SHP77 treated with DMSO at 0.1 percent for 48 hours (cell line): Measurements from ENCODE around the gene AOPEP.
"Not testable (repeated sequence)": the region's sequence is repeated elsewhere in the genome, so short reads cannot be mapped to it uniquely, and the experiment has no call there.

ENCODE experiments used
- DNase-seq: peaks from one replicate; lab custom pipeline; 2025; lab: John Stamatoyannopoulos, UW

AOPEP gene

DNA sequence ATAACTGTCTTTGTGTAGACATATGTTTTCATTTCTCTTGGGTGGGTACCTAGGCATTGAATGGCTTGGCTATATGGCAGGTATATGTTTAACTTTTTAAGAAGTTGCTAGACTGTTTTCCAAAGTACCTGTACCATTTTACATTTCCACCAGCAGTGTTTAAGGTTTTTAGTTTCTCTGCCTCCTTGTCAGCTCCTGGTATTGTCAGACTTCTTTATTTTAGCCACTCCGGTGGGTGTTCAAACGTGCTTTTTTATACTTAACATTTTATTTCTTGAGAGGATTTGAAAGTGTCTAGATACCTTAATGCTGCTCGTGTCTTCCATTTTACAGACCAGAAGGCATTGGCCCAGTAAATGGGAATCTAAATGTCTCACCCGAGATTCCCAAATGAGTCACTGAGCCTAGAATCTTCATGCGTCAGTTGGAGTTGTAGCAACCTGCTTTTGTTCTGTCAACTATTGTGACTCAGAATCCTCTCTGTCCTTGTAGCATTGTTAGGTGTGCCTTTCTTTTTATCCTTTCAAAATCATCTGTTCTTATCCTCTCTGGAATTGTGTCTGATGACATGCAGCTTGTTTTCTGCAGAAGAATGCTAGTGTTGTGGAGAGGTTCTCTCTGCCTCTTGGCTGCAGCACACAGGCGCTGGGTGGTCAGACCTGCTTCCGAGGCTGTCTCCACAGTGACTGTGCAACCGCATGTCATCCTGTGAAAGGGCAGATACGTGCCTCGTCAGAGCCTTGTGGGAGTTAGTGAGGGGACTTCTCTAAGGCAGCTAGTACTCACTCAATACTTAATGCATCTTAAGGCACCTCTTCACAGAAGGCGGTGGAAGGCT lies 291.8 kb downstream of the AOPEP start:
- no peak for DNase-seq

DNA sequence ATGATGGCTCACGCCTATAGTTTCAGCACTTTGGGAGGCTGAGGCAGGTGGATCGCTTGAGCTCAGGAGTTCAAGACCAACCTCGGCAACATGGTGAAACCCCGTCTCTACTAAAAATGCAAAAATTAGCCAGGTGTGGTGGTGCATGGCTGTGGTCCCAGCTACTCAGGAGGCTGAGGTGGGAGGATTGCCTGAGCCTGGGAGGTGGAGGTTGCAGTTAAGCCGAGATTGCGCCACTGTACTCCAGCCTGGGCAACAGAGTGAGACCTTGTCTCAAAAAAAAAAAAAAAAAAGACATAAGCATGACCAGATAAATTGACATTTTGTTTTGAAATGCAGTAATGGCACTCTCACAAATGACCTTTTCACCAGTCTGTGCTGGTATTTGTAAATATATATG lies 294.1 kb downstream of the AOPEP start:
- DNase-seq = not testable (repeated sequence)

DNA sequence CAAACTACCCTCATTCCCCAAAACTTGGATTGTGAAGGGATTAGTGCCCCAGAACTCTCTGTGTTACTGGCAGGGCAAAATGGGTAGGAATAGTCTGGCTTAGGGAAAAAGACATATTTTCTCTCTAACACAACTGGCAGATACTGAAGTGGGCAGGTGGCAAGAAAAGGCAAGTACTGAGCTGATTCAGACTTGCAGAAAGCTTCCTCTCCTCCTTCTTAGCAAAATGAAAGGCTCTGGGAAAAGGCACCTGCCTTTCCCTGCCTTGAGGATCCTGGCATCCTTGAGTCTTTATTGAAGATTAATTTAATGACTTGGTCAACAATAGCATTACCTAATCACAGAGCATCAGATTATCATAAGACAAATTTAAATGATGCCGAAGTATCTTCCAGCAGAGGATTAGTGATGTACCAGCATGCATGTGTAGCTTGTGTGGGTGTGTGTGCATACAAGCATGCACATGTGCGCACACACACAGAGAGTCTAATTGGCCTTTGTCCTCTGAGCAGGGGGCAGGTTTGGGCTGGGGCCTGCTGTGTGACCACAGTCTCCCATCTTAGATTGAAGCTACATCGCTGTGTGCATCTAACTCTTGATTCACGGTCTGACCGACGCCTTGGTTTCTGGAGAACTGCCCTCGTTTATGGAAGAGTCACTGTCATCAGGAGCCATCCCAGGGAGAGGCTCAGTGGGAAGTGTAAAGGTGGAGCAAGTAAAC lies 294.8 kb downstream of the AOPEP start:
- no peak for DNase-seq

DNA sequence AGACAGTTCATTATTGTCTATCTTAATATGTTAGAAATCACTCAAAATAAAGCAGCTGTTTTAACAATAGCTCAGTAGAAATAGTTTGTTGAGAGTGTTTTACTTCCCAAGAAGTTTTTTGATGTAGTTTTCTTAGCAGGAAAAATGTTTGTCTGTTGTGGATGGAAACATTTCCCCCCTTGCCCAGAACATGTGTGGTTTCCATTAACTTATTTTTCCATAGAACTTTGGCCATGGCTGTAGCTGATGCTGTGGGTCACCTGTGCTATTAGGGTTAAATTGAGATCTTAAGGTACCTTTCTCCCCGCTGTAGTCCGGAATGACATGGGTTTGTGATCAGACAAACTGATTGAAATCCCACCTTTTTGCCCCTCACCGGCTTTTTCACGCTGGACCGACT lies 296.2 kb downstream of the AOPEP start:
- DNase-seq = no peak

DNA sequence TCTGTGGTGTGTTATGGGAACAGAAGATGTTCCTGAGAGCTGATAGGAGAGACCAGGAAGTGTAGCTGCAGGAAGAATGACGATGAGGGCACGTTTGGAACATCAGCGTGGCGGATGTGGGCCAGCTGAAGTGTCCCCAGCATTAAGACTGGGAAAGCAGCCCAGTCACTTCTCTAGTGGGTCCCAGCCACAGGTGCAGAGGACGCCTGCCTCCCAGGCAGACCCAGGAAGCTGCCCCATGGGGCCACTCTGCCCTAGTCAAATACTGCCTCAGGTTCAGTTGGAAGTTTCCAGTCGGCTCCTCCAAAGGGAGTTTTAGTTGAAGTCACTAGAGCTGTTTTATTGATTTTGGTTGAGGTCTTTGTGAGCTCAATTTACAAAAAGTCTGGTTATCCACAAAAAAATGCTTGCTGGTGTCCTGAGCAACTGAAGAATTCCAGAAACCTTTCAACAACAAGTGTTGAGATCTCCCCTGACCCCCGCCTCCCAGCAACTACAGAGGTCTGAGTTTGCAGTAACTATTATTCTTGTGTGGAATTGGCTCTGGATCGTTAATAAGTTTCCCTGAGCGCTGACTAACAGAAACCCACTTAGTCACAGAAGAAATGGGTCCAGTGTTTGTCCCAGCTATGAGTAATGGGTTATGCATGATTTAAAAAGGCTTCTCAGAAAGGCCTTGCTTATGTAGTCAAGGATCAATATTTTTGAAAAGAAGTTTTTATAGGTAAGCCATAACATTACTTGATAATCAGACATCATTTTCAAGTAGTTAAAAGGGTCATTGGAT lies 296.9 kb downstream of the AOPEP start:
- no peak for DNase-seq

DNA sequence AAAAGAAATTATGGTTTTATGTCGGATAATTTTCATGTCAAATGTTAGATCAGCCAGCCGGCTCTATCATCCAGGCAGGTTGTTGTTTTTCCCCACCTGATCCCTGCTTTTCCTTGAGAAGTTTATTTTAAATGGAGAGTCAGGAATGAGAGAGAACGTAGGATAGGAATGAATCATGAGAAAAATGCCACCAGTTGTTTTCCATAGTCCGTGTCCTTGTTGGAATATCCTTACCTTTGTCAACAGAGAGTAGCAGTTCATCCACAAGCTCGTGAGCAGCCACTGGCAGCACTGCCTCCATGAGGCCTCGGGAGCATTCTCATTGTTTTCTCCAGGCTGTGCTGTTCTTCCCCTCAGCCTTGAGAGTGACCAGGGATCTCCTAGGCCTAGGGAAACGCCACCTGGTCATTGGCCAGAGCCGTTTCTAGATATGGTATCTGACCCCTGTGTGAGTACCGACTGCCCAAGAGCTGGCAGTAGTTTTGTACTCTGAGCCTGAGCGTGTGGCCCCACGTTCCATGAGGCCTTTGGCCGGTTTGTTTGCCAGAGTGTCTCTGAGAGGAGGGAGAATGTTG lies 297.7 kb downstream of the AOPEP start:
- DNase-seq = no peak

DNA sequence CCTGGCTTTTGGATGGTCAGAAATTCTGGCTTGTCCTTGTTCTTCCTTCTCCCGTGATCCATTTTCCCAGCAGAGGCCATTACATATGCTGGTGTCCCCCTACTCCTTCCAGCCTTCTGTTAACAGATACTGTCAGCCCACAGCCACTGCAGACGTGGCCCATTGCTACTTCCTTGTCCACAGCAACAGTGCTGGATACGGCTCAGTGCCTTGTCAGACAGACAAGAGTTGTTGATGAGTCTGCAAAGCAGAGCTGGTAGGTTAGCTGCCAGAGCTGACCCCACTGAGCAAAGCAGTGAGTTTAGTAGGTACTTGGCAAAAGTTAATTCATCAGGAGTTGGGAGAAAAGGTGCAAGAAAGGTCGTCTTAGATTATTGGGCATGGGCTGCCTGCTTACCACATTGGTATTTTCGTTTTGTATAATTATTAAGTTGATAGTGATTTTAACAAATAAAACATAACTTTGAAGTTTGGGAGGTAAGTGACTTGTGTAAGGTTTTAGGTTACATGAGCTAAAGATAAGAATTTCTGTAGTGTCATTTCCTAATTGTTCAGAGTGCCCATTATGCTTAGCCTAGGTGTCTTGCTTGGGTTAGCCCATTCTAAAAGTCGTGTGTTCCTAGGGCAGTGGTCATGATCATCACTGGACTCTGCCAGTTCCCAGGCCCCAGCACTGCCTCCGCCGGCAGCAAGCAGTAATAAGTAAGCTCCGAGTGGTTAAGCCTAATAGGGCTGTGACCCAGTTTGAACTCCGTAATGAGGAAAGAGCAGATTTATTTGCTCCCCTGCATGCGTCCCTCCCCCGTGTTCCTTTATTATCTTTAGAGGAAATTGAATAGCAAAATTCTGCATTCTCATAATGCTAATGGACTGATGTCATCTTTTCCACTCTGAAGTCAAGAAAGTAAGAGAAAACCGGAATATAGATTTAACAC lies 299.0 kb downstream of the AOPEP start:
- no peak for DNase-seq

DNA sequence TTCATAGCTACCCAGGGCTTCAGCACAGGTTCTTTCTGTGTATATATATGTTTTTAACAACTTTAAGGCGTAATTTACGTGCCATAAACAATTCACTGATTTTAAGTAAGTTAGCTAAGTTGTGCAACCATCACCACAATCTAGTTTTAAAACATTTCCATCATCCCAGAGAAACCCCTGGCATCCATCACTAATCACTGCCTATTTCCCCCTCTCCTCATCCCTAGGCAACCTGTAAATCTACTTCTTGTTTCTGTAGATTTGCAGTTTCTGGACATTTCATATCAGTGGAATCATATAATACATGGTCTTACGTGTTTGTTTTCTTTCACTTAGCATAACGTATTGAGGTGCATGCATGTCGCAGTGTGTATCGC lies 299.6 kb downstream of the AOPEP start:
- no peak for DNase-seq

DNA sequence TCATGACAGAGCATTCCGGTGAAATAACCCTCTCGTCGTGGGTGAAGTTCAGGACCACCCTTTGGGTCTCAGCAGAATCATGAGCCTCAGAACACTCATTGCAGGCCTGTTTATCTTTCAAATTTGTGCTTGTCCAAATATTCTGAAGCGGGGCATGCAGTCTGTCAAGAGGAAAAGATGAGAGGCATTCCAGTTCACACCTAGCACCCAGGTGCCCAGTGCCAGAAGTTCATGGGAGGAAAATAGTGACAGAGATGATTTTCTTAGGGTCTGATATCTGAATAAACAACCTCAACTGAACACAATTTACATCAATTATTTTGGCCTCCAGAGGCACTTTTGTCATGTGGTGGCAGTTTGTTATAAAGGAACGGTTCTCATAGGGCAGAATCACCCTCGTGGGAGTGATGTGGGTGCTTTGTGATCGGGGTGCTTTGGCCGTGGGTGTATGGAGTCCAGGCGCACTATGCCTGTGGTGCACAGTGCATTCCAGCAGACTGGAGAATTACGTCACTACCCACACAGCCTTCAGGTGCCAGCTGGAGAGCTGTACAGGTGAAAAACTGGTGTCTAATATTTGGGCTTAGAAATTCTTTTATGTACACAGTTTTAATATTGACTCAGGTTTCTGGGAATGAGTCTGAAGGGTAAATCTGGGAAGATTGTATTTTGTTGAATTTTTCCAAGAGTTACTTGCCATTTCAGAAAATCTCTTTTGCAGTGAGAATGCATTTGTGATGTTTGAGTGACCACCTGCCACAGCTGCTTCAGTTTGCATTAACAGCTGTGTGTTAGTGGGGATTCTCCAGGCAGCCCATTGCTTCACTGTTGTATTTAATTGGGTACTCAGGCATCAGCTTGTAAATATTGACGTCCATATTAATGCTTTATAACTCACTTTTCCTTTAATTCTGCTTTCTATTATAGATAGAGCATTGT lies 301.7 kb downstream of the AOPEP start:
- DNase-seq = no peak

DNA sequence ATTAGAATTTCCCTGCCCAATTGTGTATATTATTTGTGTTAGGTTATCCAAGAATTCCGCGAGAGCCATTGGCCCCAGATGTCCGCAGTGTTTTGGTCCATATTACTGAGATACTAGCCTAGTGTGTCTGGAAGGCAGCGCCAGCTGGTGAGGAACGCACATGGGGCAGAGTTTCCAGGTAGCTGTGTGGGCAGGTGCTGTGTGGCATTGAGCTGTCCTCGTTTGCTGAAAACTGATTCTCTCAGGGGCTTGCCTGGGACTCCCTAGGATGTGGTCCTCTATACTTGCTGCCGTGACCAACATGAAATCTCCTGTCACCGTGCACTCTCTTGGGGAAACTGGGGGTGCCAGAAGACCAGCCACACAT lies 302.3 kb downstream of the AOPEP start:
- DNase-seq = no peak

DNA sequence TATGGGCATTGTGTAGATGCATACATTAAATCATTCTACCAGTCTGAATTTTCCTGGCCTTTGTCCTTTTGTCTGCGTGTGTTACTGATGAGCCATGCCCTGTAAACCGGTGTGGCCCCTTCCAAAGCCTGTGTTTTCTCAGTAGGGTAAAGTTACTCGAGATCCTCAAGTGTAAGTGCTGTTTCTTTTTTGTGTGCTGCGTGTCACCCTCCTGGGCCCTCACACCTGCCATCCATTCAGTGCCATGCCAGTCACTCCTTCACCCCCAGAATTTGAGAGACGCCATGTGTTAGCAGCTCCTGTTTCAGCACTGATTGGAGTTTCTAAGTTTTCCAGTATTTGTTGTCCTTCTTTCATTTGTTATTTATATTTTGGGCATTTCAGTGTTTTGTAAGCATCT lies 302.8 kb downstream of the AOPEP start:
- no peak for DNase-seq

DNA sequence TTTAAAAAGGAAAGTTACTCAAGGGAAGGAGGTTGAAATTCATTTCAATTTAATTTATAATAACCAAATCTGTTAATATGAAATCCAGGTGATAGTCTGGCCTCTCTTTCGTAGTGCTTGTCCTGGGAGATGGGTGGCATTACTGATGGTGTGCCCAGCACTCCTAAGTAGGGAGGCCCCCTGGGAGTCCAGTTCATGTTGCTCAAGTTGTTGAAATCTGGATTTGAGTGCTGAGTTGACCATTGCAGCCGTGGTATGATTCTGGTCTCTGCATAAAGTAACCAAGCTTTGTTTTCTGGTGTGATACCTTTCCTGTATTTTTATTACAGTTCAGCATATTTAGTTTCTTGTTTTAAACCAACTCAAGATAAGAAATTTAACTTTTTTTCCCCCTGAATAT lies 303.2 kb downstream of the AOPEP start:
- DNase-seq = no peak

DNA sequence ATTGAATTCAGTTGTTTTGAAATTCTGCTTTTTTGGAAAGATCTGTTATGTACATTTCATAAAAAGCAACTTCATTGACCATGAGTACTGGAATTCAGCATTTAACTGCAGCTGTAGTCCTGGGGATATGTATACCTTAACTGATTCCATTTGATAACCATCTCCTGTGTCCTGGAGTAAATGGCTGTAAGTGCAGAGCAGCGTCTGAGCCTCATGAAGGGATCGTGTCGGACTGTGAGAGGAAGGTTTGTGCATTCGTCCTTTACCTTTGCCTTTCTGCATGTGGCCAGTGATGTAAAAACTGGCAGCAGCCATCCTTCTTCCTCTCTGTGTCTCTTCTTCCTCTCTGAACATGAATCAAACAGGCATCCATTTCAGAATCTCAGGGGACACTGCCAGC lies 303.8 kb downstream of the AOPEP start:
- DNase-seq = no peak

DNA sequence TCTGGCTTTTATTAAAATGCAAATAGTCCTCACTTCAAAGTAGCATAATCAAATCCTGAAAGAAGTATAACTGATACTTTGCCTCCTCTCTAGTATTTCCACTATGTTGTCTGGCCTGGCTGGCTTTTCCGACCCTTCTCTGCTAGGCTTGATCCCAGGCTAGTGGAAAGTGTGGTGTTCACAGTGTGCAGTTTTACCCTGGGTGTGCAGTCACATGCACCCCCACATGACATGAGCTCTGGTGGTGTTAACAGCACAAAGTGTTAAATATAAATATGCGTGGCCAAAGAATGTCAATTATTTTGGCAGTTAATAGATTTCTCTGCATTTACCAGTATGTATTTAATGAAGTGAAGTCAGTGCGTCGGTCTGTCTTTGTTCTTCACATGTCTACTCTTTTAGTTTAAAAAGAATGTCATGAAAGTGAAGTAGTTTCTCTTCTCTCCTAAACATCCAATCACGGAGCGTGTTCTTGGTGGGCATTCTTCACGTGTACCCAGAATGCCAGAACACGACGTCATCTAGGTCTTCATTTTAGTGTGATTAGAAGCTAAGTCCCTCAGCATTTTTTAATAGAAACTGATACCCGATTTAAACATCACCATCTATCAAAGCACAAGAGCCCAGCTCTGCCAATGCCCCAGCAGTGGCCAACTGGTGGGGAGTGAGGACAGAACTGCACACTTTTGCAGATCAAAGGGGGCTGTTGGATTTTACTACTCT lies 304.6 kb downstream of the AOPEP start:
- DNase-seq = no peak

DNA sequence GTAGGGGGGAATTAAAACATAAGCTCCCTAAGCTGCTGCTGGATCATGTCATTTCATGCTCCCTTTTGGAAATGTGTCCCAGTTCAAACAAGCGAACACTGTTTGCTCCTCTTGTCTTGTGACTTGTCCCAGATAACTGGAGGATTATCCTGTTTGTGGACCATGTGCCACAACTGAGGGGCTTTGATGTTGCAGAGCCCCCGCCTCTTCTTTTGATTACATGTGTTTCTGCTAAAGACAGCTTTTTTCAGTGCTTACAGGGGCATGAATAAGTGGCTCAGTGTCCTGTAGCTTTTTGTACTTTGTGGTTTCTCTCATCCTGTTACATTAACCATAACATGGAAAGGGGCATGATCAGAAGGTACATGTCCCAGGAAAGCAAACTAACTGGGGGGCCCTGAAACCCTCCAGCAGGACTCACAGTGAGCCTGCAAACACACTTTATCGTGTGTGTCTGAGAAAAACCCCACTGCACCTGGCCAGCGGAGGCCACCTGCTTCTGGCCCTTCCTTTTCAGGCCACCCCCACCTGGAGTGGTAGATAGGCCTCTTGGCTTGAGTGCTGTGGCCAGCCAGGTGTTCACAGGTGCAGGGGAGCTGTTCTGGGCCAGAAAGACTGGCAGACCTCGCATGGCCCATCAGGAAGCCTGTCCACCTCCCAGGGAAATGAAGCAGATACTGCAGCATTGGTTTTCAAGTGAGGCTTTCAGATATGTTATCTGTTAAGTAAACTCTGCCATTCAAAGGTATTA lies 305.4 kb downstream of the AOPEP start:
- DNase-seq = no peak

DNA sequence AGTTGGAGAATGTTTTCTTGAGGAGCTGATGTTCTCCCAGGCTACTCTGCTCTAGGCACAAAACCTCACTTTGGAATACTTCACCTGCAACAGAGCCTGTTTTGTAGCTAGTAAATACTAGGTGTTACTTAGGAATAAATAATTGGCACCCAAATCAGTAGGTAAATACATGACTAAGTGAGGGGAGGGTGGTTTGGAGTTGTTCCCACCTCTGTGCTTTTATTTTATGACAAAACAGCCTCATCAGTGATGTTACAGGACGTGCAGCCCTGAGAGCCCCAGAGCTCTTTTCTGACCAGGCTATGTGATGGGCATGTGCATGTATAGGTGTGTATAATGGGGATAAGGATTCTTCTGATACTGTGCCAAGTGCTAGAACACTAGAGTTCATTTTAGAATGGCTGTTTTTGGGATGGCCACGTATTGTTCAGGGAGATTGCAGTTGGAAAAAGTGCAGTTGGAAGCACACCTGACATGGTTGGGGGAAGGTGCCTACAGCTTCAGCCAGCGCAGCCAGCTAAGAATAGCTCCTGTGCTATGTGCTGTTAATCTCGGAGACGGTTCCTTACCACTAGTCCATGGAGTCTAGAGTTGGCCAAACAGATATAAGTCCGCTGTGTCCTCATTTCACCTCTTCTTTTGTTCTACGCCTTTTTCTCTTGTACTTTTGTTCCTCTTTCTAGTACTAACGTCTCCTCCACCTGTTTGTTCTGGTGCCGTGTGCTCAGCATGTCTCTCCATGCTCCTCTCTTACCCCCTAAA lies 306.3 kb downstream of the AOPEP start:
- DNase-seq = no peak

DNA sequence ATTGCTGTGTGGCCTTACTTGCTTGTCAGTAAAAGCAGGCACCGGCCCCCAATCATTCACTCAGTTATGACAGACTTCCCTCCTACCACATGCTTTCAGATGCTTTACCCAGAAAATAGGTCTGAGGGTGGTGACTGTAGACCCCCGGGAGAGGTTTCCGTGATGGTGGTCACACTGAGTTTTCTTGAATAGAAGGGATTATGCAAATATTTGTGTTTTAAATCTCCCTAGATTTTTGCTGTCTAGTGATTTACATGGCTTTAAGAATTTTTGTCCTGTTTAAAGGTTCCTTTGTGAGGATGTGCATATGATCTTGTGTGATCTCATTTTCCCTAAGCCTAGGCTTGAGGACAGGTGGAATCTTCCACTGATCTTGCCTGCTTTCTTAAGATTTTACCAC lies 309.3 kb downstream of the AOPEP start:
- no peak for DNase-seq

DNA sequence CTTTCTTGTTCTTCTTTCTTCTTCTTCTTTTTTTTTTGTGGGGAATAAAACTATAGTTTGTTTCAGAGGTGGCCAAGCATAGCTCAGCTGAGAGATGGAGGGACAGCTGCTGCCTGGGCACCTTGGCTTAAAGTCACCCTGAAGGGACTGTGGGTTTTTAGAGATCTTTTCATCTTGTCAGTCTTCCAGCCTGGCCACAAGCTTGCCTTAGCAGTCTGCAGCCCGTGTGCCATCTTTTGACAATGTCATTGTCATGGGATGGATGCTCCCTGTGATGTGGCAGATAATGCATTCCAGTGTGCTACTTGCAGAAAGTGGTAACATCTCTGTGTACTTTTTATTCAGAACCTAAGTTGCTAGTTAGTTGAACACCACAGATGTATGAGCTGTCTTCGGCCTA lies 310.2 kb downstream of the AOPEP start:
- DNase-seq = no peak
